Ascending aorta (tissue), 2 donors: ENCODE data around the gene CALML3. TPM values are rescaled to one million over a fixed set of nuclear protein-coding genes. Genes with fewer than 3 reads are reported as not detected.

Experiments
- DNase-seq, 2 donors: peaks; one replicate each; pipeline ENCODE4 v3.0.0-alpha.2; 2019; ENCODE audit warnings: low spot score in 2 of 2
- H3K27ac ChIP-seq, 2 donors: fragments of 200-600 bp; sonication (generic); one replicate each; pipeline ENCODE4 v1.5.1; 2016 to 2017; ENCODE audit warnings: mild to moderate bottlenecking in 1 of 2
- H3K27me3 ChIP-seq: fragments of 200-600 bp; sonication (generic); one replicate; pipeline ENCODE4 v1.5.1; 2017
- H3K36me3 ChIP-seq, 2 donors: fragments of 200-600 bp; sonication (generic); one replicate each; pipeline ENCODE4 v1.5.1; 2016
- H3K4me1 ChIP-seq, 2 donors: fragments of 200-600 bp; sonication (generic); one replicate each; pipeline ENCODE4 v1.5.1; 2016 to 2017; ENCODE audit warnings: mild to moderate bottlenecking in 1 of 2
- H3K4me3 ChIP-seq, 2 donors: fragments of 200-600 bp; sonication (generic); one replicate each; pipeline ENCODE4 v1.5.1; 2016 to 2017; ENCODE audit warnings: mild to moderate bottlenecking in 1 of 2
- H3K9me3 ChIP-seq, 2 donors: fragments of 200-600 bp; sonication (generic); one replicate each; pipeline ENCODE4 v1.5.1; 2016
- intact Hi-C: fragments of 100-400 bp; cut with DNase I; formaldehyde crosslinking; loops from one replicate; pipeline ENCODE4 v1.15.1; 2023
- total RNA-seq: library from RNA; depleted of rRNA; stranded (reverse); fragments of >200 nt; gene quantifications from one replicate; pipeline ENCODE4 v1.1.0, GENCODE V29; 2016
- TF ChIP-seq, protein P1 (sequence below), 3 experiments: fragments of 200-600 bp in 2 of 3; fragments of 450-650 bp in 1 of 3; sonication (generic) in 2 of 3; IDR thresholded peaks; one replicate each; pipeline ENCODE4 v1.5.1; 2016 to 2019; ENCODE audit warnings: antibody characterized with exemption in 3 of 3, mild to moderate bottlenecking in 1 of 3, moderate library complexity in 1 of 3

CALML3 gene
- total RNA-seq, 1 donor from 2014 or later: not detected

DNA sequence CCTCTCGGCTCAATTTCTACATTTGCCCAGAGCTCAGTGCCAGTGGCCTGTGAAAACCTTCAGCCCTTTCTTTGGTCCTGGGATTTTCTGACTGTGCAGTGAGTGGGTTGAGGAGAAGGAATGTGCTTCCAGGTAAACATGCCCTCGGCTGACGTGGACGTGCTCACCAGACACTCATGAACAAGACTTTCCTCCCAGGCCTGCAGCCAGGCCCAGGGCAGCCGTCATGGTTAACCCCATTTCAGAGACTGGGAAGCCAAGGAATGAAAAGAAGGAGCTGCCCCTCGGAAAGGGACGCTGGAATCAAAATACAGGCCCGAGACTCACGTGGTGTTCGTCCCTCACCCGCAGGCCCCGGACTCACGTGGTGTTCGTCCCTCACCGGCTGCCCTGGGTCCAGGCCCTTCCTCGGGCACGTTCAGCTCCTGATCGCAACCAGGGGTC is 16.6 kb upstream of the CALML3 start:
- Histone ChIP-seq H3K4me1 (no peaks in the 10 kb centered on the region), H3K9me3 (no peaks in the 10 kb centered on the region), H3K36me3 (no peaks in the 10 kb centered on the region), H3K27ac (no peak overlapping the region), H3K4me3 (no peak overlapping the region), H3K27me3 (no peaks in the 10 kb centered on the region)
- peak in 1 of 2 donors; percentile 56 for DNase-seq
- TF ChIP-seq, protein P1, sequence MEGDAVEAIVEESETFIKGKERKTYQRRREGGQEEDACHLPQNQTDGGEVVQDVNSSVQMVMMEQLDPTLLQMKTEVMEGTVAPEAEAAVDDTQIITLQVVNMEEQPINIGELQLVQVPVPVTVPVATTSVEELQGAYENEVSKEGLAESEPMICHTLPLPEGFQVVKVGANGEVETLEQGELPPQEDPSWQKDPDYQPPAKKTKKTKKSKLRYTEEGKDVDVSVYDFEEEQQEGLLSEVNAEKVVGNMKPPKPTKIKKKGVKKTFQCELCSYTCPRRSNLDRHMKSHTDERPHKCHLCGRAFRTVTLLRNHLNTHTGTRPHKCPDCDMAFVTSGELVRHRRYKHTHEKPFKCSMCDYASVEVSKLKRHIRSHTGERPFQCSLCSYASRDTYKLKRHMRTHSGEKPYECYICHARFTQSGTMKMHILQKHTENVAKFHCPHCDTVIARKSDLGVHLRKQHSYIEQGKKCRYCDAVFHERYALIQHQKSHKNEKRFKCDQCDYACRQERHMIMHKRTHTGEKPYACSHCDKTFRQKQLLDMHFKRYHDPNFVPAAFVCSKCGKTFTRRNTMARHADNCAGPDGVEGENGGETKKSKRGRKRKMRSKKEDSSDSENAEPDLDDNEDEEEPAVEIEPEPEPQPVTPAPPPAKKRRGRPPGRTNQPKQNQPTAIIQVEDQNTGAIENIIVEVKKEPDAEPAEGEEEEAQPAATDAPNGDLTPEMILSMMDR (IDR thresholded peaks at IDR 0.05): no peak
- intact Hi-C loops: no loop called here

DNA sequence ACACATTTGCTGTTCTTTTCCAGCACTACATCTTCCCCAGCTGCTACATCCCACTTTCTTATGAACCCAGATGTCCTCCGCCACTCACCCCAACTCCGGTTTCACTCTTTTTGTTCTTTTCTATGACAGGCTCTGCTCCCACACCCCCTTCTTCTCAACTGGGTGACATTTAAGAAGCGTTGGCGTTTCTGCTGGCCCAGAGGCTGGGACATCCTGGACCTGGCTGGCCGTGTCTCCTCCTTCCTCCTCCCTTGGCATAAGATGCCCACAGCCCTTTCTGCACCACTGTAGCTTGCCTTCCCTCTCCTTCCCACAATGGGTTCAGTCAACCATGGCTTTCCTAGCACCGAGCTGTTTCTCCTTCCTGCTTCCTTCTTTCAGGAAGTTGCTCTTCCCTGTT is 16.0 kb upstream of the CALML3 start:
- intact Hi-C loops: no loop called here
- no peaks in the 10 kb centered on the region for H3K27me3 ChIP-seq
- no peaks in the 10 kb centered on the region for H3K4me1 ChIP-seq
- no peak overlapping the region for H3K4me3 ChIP-seq
- TF ChIP-seq, protein P1 (IDR thresholded peaks at IDR 0.05): no peak
- no peak overlapping the region for H3K27ac ChIP-seq
- peak in 1 of 2 donors; percentile 48 for DNase-seq
- no peaks in the 10 kb centered on the region for H3K36me3 ChIP-seq
- no peaks in the 10 kb centered on the region for H3K9me3 ChIP-seq

- intact Hi-C loops: no loop called here
- Histone ChIP-seq H3K4me3 (no peak overlapping the region), H3K27me3 (no peaks in the 10 kb centered on the region), H3K9me3 (no peaks in the 10 kb centered on the region), H3K27ac (no peak overlapping the region), H3K4me1 (no peaks in the 10 kb centered on the region), H3K36me3 (no peaks in the 10 kb centered on the region)
- TF ChIP-seq, protein P1 (IDR thresholded peaks at IDR 0.05): no peak
- no peak for DNase-seq
Observed at GRCh38 chr10:5509236-5509635, 15.5 kb upstream of the CALML3 start.

GRCh38 chr10:5509691-5510090 is 15.1 kb upstream of the CALML3 start:
- Histone ChIP-seq H3K27ac (no peak overlapping the region), H3K36me3 (no peaks in the 10 kb centered on the region), H3K4me1 (no peaks in the 10 kb centered on the region), H3K4me3 (no peak overlapping the region), H3K9me3 (no peaks in the 10 kb centered on the region), H3K27me3 (no peaks in the 10 kb centered on the region)
- no peak for DNase-seq
- intact Hi-C loops: no loop called here
- TF ChIP-seq, protein P1 (IDR thresholded peaks at IDR 0.05): no peak

GRCh38 chr10:5510281-5511072 is 14.3 kb upstream of the CALML3 start:
- no peaks in the 10 kb centered on the region for H3K4me1 ChIP-seq
- H3K27me3 ChIP-seq: no peaks in the 10 kb centered on the region
- no peaks in the 10 kb centered on the region for H3K36me3 ChIP-seq
- H3K27ac ChIP-seq: no peak overlapping the region
- no peak for DNase-seq
- H3K9me3 ChIP-seq: no peaks in the 10 kb centered on the region
- H3K4me3 ChIP-seq: no peak overlapping the region
- intact Hi-C loops: no loop called here
- TF ChIP-seq, protein P1 (IDR thresholded peaks at IDR 0.05): no peak
